WTC11 (cell line): ENCODE measurements around the gene IGSF9B.

Experiments used
- CREB1 ChIP-seq: sonication (generic); formaldehyde crosslinking; IDR thresholded peaks from 2 replicates; pipeline ENCODE4 v1.8.0; 2023; ENCODE audit warnings: mild to moderate bottlenecking, missing genetic modification reagents
- CTCF ChIP-seq: fragments of 200-600 bp; IDR thresholded peaks from 2 replicates; pipeline ENCODE4 v1.8.0; 2022; ENCODE audit warnings: antibody characterized with exemption
- NR3C1 ChIP-seq: sonication (generic); formaldehyde crosslinking; conservative IDR thresholded peaks from 2 replicates; pipeline ENCODE4 v1.8.1; 2023; ENCODE audit warnings: low read depth, mild to moderate bottlenecking, missing genetic modification reagents
- TEAD4 ChIP-seq: sonication (generic); formaldehyde crosslinking; IDR thresholded peaks from 2 replicates; pipeline ENCODE4 v1.8.0; 2022; ENCODE audit warnings: mild to moderate bottlenecking, missing genetic modification reagents
- TF ChIP-seq, protein P1 (sequence below): sonication (generic); formaldehyde crosslinking; conservative IDR thresholded peaks from 2 replicates; pipeline ENCODE4 v1.8.1; 2022; ENCODE audit warnings: mild to moderate bottlenecking, missing genetic modification reagents

- no peak for TF ChIP-seq TEAD4
- TF ChIP-seq CTCF = no peak
- TF ChIP-seq CREB1 (CRISPR knock-in tag) = no peak
- no peak for TF ChIP-seq NR3C1 (CRISPR knock-in tag)
- TF ChIP-seq, protein P1, sequence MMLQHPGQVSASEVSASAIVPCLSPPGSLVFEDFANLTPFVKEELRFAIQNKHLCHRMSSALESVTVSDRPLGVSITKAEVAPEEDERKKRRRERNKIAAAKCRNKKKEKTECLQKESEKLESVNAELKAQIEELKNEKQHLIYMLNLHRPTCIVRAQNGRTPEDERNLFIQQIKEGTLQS = no peak
Measured at GRCh38 chr11:133967599-133968238, 11.0 kb upstream of the IGSF9B start.
